C4-2B (cell line): ENCODE data around the gene RHBDF2.

Source experiments
- H3K27ac ChIP-seq: fragments of 450-650 bp; 2 replicates; pipeline ENCODE4 v1.5.1; 2017
- ZFX ChIP-seq: fragments of 450-650 bp; IDR thresholded peaks from 2 replicates; pipeline ENCODE4 v1.6.1; 2017
- TF ChIP-seq, protein P1 (sequence below): fragments of 450-650 bp; conservative IDR thresholded peaks from 2 replicates; pipeline ENCODE4 v1.5.1; 2017; ENCODE audit warnings: mild to moderate bottlenecking

Gene RHBDF2

DNA sequence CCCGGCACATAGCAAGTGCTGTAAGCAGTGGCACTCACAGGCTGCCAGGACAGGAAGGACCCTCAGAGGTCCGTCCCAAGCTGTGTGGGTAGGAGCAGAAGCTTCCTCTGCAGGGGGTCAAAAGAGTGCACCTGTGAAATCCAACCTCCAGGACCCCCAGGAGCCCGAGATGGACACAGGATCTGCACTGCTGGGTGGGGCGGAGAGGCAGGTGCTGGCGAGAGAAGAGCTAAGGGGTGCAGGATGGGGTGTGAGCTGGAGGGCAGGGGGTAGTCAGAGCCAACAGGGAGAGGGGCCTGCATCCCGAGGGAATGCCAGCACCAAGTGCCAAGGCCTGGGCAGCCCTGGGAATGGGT lies 34.5 kb downstream of the RHBDF2 start:
- H3K27ac ChIP-seq: no peak overlapping the region
- TF ChIP-seq, protein P1, sequence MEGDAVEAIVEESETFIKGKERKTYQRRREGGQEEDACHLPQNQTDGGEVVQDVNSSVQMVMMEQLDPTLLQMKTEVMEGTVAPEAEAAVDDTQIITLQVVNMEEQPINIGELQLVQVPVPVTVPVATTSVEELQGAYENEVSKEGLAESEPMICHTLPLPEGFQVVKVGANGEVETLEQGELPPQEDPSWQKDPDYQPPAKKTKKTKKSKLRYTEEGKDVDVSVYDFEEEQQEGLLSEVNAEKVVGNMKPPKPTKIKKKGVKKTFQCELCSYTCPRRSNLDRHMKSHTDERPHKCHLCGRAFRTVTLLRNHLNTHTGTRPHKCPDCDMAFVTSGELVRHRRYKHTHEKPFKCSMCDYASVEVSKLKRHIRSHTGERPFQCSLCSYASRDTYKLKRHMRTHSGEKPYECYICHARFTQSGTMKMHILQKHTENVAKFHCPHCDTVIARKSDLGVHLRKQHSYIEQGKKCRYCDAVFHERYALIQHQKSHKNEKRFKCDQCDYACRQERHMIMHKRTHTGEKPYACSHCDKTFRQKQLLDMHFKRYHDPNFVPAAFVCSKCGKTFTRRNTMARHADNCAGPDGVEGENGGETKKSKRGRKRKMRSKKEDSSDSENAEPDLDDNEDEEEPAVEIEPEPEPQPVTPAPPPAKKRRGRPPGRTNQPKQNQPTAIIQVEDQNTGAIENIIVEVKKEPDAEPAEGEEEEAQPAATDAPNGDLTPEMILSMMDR: no peak
- TF ChIP-seq ZFX: no peak

DNA sequence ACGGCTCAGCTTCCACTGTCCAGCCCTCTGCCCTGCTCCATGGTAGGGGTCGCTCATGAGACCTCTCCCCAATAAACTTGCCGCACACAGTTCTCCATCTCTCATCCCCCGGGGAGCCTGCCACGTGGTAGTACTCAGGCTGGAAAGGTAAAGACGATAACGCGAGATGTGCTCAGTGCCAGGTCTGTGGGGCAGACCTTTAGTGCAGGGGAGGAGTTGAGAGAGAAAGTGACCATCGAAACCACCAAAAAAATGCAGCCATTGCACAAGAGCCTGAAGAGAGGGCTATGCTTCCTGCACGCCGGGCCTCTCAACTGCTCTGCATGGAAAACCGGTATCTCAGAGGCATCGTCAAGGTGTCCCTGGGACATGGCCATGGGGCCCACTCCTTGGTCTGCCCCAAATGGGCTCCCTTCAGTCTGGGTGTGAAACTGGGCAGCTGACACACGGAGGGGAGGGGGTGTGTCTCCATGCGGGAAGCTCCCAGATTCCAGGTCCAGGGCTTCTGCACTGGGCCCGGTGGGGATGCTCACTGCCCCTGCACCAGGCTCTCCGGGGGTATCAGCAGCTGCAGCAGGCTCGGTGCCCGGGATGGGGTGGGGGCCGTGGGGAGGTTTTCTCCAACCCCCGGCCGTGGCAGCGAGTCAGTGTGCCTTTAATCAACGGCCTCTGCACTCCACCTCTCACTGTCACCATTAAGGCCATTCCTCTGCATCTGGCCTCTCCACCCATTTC lies 38.5 kb downstream of the RHBDF2 start:
- TF ChIP-seq ZFX: no peak
- TF ChIP-seq, protein P1: no peak

GRCh38 chr17:76461765-76462555 lies 39.3 kb downstream of the RHBDF2 start:
- H3K27ac ChIP-seq: no peak overlapping the region
- no peak for TF ChIP-seq ZFX
- TF ChIP-seq, protein P1: no peak

More for the DNA sequence above, 38.5 kb downstream of the RHBDF2 start:
- H3K27ac ChIP-seq: no peak overlapping the region

DNA sequence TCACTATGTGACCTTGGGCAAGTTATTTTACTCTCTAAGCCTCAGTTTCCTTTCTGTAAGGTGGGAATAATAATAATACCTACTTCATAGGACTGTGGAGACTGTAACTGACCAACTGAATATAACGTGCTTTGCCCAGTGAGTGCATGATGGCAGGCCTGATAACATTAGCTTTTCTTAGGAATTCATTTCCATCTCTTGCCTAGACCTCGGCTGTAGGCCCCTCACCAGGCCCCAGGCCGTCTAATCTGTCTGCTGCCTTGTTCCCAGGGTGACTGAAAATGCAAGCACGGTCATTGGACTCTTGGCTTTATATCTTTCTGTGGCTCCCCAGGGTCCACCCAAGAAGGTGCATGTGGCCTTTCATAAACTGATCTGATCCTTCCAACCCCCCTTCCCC lies 41.5 kb downstream of the RHBDF2 start:
- TF ChIP-seq, protein P1: no peak
- no peak for TF ChIP-seq ZFX
- H3K27ac ChIP-seq: no peak overlapping the region

DNA sequence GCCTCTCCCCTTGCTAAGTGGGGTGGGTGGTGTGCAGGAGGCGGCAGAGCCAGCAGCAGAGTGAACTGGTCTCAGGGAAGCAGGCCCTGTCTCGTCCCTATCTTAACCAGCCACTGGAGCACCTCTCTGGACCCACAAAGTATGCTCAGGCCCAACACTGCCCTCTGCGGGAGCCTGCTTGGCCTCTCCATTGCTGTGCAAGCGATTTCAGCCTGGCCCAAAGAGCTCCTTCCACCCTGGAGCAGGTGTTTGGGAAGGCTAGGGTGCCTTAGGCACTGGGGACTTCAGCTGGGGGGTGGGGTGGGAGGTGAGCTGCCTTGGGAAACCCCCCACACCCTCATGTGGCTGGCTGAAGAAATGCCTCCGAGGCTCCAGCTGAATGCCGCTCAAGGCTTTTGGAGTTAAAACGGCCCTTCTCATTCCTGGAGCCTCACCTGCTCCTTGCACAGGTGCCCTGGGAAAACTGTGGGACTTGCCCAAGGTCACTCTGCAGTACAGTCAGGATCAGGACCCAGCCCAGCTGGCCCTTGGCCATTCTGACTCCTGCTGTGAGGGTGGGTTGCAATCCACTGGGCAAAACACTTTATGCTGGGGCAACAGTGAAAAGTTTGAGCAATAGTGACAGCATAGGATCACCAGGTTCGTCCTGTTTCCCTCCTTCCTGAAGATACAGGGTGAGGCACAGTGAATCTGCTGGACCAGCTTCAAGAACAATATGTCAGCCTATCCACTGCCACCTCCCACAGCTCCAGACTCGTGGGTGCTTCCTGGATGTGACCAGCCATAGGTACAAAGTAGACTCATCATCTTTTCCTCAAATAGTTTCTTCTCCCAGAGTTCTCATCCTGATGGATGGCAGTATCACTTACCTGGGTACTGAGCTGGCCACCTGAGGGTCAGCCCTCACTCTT lies 42.4 kb downstream of the RHBDF2 start:
- TF ChIP-seq, protein P1: peak; percentile 32
- no peak for TF ChIP-seq ZFX
- H3K27ac ChIP-seq: no peak overlapping the region

- TF ChIP-seq, protein P1: peak; percentile 43
- TF ChIP-seq ZFX: no peak
- H3K27ac ChIP-seq: no peak overlapping the region
These were observed 47.8 kb downstream of the RHBDF2 start for GRCh38 chr17:76453431-76453743.
